IPS-18c (cell line): ENCODE results near the gene ZBTB8B.
"Not testable (repeated sequence)": the region's sequence is repeated elsewhere in the genome, so short reads cannot be mapped to it uniquely, and the experiment has no call there.

Source experiments
- H3K4me3 ChIP-seq: 2 replicates; pipeline ENCODE4 v1.7.0; 2013; ENCODE audit warnings: low read depth, mild to moderate bottlenecking, low read length, moderate library complexity; ENCODE audit not compliant: insufficient read depth
- H3K9me3 ChIP-seq: one replicate; pipeline ENCODE4 v1.6.1; 2013; ENCODE audit warnings: mild to moderate bottlenecking, low read length, moderate library complexity; ENCODE audit not compliant: control insufficient read depth, insufficient read depth

The ZBTB8B gene

GRCh38 chr1:32464191-32464715 is 619 bp upstream of the ZBTB8B start:
- peak overlapping the region; percentile 92 for H3K4me3 ChIP-seq
- peaks cover 3% of the 10 kb centered on the region for H3K9me3 ChIP-seq

GRCh38 chr1:32465578-32465933 is 684 bp downstream of the ZBTB8B start:
- Histone ChIP-seq H3K9me3 (no peaks in the 10 kb centered on the region), H3K4me3 (peak overlapping the region; percentile 92)

DNA sequence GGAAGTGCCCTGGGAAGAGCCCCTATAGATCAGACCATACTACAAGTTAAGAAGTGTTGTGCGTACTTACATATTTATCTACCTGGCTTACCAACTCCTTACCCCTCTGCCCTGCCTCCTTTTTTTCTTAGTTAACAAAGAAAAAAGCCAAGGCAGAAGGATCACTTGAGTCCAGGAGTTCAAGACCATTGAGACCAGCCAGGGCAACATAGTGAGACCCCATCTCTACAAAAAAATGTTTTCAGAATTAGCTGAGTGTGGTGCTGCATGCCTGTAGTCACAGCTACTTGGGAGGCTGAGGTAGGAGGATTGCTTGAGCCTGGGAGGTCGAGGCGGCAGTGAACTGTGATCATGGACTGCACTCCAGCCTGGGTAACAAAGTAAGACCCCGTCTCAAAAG is 1.9 kb downstream of the ZBTB8B start:
- Histone ChIP-seq H3K4me3 (no peak overlapping the region), H3K9me3 (no peaks in the 10 kb centered on the region)

- H3K4me3 ChIP-seq = no peak overlapping the region
- H3K9me3 ChIP-seq = no peaks in the 10 kb centered on the region
Measured at GRCh38 chr1:32468791-32469190, 3.9 kb downstream of the ZBTB8B start.

DNA sequence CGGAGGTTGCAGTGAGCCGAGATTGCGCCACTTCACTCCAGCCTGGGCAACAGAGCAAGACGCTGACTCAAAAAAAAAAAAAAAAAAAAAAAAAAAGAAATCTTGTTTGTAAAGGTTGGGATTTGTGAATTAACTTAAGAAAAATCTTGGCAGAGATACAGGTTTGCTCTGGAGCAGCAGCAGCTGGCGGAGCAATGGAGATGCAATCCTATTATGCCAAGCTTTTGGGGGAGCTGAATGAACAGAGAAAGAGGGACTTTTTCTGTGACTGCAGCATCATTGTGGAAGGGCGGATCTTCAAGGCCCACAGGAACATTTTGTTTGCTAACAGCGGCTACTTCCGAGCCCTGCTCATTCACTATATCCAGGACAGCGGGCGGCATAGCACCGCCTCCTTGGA is 5.6 kb downstream of the ZBTB8B start:
- Histone ChIP-seq H3K9me3 (no peaks in the 10 kb centered on the region), H3K4me3 (no peak overlapping the region)

GRCh38 chr1:32470991-32471694 is 6.3 kb downstream of the ZBTB8B start:
- Histone ChIP-seq H3K9me3 (no peaks in the 10 kb centered on the region), H3K4me3 (no peak overlapping the region)

DNA sequence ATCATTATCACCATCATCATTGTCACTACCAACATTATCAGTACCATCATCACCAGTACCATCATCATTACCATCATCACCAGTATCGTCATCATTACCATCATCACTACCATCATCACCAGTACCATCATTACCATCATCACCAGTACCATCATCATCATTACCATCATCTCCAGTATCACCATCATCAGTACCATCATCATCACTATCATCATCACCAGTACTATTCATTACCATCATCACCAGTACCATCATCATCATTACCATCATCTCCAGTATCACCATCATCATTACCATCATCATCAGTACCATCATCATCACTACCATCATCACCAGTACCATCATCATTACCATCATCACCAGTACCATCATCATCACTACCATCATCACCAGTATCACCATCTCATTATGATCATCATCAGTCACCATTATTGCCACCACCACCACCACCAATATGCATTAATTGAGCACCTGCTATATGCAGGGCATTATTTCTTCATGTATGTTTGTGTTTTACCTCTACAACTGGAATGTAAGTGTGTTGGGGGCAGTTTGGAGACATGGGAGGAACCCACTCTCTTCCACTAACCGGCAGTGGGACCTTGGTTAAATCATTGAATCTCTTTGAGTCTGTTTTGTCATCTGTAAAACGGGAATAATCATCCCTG is 7.0 kb downstream of the ZBTB8B start:
- Histone ChIP-seq H3K9me3 (no peaks in the 10 kb centered on the region), H3K4me3 (no peak overlapping the region)

GRCh38 chr1:32472966-32473365 is 8.1 kb downstream of the ZBTB8B start:
- not testable (repeated sequence) for H3K4me3 ChIP-seq, H3K9me3 ChIP-seq

- H3K4me3 ChIP-seq = no peak overlapping the region
- no peaks in the 10 kb centered on the region for H3K9me3 ChIP-seq
Measured at GRCh38 chr1:32474954-32475353, 10.1 kb downstream of the ZBTB8B start.

- no peaks in the 10 kb centered on the region for H3K9me3 ChIP-seq
- H3K4me3 ChIP-seq = no peak overlapping the region
Measured at GRCh38 chr1:32480003-32480402, 15.1 kb downstream of the ZBTB8B start.

DNA sequence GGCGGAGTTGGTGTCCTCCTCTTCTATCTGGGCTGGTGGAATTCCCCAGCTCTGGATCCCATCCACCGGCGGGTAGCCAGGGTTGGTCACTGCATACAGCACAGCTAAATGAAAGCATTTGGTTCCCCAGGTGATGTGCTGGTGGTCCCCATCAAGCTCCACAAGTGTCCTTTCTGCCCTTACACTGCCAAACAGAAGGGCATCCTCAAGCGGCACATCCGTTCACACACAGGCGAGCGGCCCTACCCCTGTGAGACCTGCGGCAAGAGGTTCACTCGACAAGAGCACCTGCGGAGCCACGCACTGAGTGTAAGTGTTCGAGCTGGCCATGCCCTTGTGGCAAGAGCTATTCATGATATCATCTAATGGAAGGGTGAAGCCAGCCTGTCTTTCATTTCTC is 15.9 kb downstream of the ZBTB8B start:
- H3K4me3 ChIP-seq = no peak overlapping the region
- H3K9me3 ChIP-seq = no peaks in the 10 kb centered on the region

- not testable (repeated sequence) for H3K9me3 ChIP-seq, H3K4me3 ChIP-seq
Measured at GRCh38 chr1:32481788-32482187, 16.9 kb downstream of the ZBTB8B start.

- H3K4me3 ChIP-seq = no peak overlapping the region
- no peaks in the 10 kb centered on the region for H3K9me3 ChIP-seq
Measured at GRCh38 chr1:32485554-32486255, 20.8 kb downstream of the ZBTB8B start.

DNA sequence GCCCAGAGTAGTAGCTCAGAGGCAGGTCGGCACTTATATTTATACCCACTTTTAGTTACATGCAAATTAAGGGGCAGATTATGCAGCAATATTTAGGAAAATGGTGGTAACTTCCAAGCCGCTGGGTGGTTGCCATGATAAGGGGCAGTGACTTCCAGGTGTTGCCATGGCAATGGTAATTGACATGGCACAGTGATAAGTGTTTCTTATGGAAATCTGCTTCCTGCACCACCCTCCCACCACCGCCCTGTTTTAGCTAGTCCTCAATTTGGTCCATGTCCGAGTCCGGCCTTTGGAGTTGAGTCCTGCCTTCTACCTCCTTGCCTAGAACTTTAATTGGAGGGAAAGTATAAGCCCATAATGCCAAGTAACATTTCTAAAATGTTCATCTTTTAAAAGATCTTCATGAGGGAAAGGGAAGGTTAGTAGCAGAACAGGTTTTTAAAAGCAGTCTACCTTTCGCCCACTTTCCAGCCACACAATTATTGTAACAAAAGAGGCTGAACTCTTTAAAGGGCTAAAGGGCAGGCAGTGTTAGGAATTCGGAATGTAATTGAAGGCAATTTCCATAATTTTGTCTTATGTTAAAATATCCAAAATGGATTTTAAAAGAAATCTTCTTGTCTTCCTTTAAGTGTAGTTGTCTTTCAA is 21.7 kb downstream of the ZBTB8B start:
- Histone ChIP-seq H3K9me3 (no peaks in the 10 kb centered on the region), H3K4me3 (no peak overlapping the region)

DNA sequence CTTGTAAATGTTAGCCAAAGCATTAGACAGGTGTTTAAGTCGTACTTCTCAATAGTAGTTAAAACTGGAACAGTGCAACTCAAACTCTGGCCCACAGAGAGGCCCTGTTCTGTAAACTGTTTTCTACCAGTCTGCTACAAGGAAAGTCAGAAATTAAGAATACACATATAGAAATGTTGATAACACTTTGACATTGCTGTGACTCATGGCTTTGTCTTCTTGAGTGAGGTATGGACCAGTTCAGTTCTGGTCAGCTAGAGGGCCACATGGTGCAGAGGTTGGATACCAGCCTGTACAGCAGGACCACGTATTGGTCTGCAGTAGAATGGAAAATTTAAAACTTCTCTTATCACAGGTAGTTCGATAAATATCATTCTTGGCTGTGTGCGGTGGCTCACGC is 22.3 kb downstream of the ZBTB8B start:
- Histone ChIP-seq H3K4me3 (no peak overlapping the region), H3K9me3 (no peaks in the 10 kb centered on the region)

DNA sequence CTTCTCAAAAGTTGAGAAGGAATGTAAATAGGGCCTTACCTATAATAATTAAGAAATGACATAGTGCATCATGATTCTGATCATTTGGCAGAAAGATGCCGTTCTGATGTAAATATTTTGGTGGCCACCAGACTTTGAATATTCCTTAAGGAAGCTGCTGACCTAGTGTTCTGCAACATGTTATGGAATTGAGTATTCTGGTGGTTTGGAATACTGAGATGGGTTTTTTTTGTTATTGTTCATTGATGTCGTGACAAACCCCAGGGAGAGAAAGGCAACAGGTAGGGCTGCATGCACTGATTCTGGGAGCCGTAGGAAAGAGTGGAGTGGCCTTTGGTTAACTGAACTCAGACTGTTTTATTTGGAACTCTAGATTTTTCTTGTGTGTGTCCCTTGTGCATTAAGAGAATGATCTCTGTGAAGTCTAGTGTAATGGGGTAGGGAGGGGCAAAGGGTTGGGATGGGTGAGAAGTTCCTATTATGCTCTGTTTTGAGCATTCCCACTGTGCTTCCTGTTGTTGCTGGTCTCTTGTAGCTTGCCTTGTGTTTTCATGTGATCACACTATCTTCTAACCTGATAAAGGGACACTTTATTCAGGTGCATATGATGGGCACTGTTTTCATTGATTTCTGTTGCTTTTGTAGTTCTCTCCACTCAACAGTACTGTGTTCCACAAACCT is 25.0 kb downstream of the ZBTB8B start:
- H3K9me3 ChIP-seq = no peaks in the 10 kb centered on the region
- no peak overlapping the region for H3K4me3 ChIP-seq

DNA sequence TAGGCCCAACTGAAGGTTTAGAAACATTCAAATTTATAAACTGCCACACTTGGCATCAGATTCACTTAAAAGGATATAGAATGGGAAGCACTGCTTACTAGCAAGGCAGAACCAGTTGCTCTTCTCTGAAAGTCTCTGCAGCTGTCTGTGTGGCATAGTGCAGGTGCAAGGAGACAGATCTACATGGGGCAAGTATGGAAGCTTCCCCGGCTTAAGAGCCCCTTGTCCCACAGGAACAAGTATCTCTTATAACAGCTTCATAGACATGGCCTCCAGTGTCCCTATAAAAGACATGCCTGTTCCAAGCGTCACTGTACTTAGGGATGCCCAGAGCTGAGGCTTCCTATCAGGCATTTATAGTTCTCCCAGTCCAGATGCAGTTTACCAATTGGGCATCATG is 26.5 kb downstream of the ZBTB8B start:
- H3K4me3 ChIP-seq = no peak overlapping the region
- H3K9me3 ChIP-seq = no peaks in the 10 kb centered on the region
